Activated T-cell treated with anti-CD3 and anti-CD28 coated beads, Interleukin-2, amount 50 U/mL, for 24 hours (primary cell): ENCODE results near the gene PCDHGA10.
"Not testable (repeated sequence)": the region's sequence is repeated elsewhere in the genome, so short reads cannot be mapped to it uniquely, and the experiment has no call there.

ENCODE experiments used
- DNase-seq: peaks from one replicate; pipeline ENCODE4 v3.0.0-alpha.2; 2020
- H3K27ac Mint-ChIP-seq: 2 replicates; pipeline ENCODE4 v1.8.0; 2020; ENCODE audit warnings: mild to moderate bottlenecking, mixed read lengths
- H3K27me3 Mint-ChIP-seq: 2 replicates; pipeline ENCODE4 v1.8.0; 2020; ENCODE audit warnings: mixed read lengths
- H3K36me3 Mint-ChIP-seq: 2 replicates; pipeline ENCODE4 v1.8.0; 2020; ENCODE audit warnings: low read depth, mixed read lengths
- H3K4me1 Mint-ChIP-seq: 2 replicates; pipeline ENCODE4 v1.8.0; 2020; ENCODE audit warnings: low read depth, mixed read lengths
- H3K4me3 Mint-ChIP-seq: 2 replicates; pipeline ENCODE4 v1.8.0; 2020; ENCODE audit warnings: mild to moderate bottlenecking, moderate library complexity, mixed read lengths
- H3K9me3 Mint-ChIP-seq: 2 replicates; pipeline ENCODE4 v1.8.0; 2020; ENCODE audit warnings: mixed read lengths

Gene PCDHGA10

GRCh38 chr5:141384471-141385267, 28.1 kb upstream of the PCDHGA10 start:
- Mint-ChIP-seq H3K27ac (no peak overlapping the region), H3K27me3 (peaks cover 88% of the 10 kb centered on the region), H3K36me3 (peaks cover 13% of the 10 kb centered on the region), H3K4me3 (no peak overlapping the region), H3K9me3 (peaks cover 46% of the 10 kb centered on the region), H3K4me1 (no peaks in the 10 kb centered on the region)
- no peak for DNase-seq

DNA sequence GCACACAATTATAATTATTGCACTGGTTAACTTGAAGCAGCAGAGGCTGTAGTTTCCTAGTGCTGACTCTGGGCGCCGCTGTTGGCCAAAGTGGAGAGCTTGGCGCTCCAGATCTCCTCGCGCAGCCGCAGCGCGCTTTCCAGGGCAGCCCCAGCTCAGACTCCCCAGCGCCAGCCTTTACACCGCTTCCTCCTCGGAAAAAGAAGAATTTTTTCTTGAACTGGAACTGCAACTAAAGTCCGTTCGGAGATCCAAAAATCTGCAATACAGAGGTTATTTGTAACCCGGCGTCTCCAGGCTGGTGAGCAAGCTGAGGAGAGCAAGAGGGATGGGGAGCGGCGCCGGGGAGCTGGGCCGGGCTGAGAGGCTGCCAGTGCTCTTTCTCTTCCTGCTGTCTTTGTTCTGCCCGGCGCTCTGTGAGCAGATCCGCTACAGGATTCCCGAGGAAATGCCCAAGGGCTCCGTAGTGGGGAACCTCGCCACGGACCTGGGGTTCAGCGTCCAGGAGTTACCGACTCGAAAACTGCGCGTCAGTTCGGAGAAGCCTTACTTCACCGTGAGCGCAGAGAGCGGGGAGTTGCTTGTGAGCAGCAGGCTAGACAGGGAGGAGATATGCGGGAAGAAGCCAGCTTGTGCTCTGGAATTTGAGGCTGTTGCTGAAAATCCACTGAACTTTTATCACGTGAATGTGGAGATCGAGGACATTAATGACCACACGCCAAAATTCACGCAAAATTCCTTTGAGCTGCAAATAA, 25.1 kb upstream of the PCDHGA10 start, which contains the start of gene PCDHGB4:
TSS of gene PCDHGB4 (plus strand) at position 142 of the 755 bp plus-strand sequence. CDS start at position 329, 187 bp downstream.
- H3K4me3 Mint-ChIP-seq, result peak within 1 kb of the TSS; percentile 51
- H3K4me1 Mint-ChIP-seq, DNase-seq, H3K27ac Mint-ChIP-seq: not testable (repeated sequence)
- H3K9me3 Mint-ChIP-seq, result peaks cover 54% of the 10 kb centered on the region
- peaks cover 89% of the 10 kb centered on the region for H3K27me3 Mint-ChIP-seq
- H3K36me3 Mint-ChIP-seq, result peaks cover 14% of the 10 kb centered on the region

- Mint-ChIP-seq H3K4me3 (no peak overlapping the region), H3K27me3 (peaks cover 89% of the 10 kb centered on the region), H3K36me3 (peaks cover 16% of the 10 kb centered on the region), H3K27ac (no peak overlapping the region), H3K4me1 (peaks cover 2% of the 10 kb centered on the region), H3K9me3 (peaks cover 56% of the 10 kb centered on the region)
- no peak for DNase-seq
These were observed 24.1 kb upstream of the PCDHGA10 start for GRCh38 chr5:141388661-141389060.

DNA sequence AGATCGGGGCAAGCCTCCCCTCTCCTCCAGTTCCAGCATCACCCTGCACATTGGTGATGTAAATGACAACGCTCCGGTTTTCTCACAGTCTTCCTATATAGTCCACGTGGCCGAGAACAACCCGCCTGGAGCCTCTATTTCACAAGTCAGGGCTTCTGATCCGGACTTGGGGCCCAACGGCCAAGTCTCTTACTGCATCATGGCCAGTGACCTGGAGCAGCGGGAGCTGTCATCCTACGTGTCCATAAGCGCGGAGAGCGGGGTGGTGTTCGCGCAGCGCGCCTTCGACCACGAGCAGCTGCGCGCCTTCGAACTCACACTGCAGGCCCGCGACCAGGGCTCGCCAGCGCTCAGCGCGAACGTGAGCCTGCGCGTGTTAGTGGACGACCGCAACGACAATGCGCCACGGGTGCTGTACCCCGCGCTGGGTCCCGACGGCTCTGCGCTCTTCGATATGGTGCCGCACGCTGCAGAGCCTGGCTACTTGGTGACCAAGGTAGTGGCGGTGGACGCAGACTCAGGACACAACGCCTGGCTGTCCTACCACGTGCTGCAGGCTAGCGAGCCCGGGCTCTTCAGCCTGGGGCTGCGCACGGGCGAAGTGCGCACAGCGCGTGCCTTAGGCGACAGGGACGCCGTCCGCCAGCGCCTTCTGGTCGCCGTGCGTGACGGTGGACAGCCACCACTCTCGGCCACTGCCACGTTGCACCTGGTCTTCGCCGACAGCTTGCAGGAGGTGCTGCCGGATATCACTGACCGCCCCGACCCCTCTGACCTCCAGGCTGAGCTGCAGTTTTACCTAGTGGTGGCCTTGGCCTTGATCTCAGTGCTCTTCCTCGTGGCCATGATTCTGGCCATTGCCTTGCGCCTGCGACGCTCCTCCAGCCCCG, 23.4 kb upstream of the PCDHGA10 start:
- no peak for DNase-seq
- peaks cover 18% of the 10 kb centered on the region for H3K36me3 Mint-ChIP-seq
- H3K27me3 Mint-ChIP-seq, result peaks cover 89% of the 10 kb centered on the region
- peaks cover 2% of the 10 kb centered on the region for H3K4me1 Mint-ChIP-seq
- peaks cover 57% of the 10 kb centered on the region for H3K9me3 Mint-ChIP-seq
- no peak overlapping the region for H3K4me3 Mint-ChIP-seq
- H3K27ac Mint-ChIP-seq, result no peak overlapping the region

GRCh38 chr5:141392429-141393198, 20.2 kb upstream of the PCDHGA10 start, which contains the start of gene PCDHGA8:
Gene PCDHGA8, plus strand, starts transcription at chr5:141392633. Its CDS starts 181 bp downstream, at chr5:141392814.
- no peak for DNase-seq
- H3K36me3 Mint-ChIP-seq, result peaks cover 22% of the 10 kb centered on the region
- peaks cover 2% of the 10 kb centered on the region for H3K4me1 Mint-ChIP-seq
- H3K27me3 Mint-ChIP-seq, result peaks cover 84% of the 10 kb centered on the region
- H3K27ac Mint-ChIP-seq, result no peak within 1 kb of the TSS
- peaks cover 48% of the 10 kb centered on the region for H3K9me3 Mint-ChIP-seq
- no peak within 1 kb of the TSS for H3K4me3 Mint-ChIP-seq

DNA sequence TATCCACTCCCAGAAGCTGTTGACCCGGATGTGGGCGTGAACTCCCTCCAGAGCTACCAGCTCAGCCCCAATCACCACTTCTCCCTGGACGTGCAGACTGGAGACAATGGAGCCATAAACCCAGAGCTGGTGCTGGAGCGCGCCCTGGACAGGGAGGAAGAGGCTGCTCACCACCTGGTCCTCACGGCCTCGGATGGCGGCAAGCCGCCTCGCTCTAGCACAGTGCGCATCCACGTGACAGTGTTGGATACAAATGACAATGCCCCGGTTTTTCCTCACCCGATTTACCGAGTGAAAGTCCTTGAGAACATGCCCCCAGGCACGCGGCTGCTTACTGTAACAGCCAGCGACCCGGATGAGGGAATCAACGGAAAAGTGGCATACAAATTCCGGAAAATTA, 19.5 kb upstream of the PCDHGA10 start:
- H3K36me3 Mint-ChIP-seq, result peaks cover 21% of the 10 kb centered on the region
- DNase-seq, result no peak
- H3K9me3 Mint-ChIP-seq, result peaks cover 45% of the 10 kb centered on the region
- no peak overlapping the region for H3K4me3 Mint-ChIP-seq
- H3K27ac Mint-ChIP-seq, result no peak overlapping the region
- peaks cover 2% of the 10 kb centered on the region for H3K4me1 Mint-ChIP-seq
- H3K27me3 Mint-ChIP-seq, result peaks cover 85% of the 10 kb centered on the region

GRCh38 chr5:141394401-141395187, 18.2 kb upstream of the PCDHGA10 start:
- not testable (repeated sequence) for H3K4me3 Mint-ChIP-seq, H3K4me1 Mint-ChIP-seq, DNase-seq, H3K27ac Mint-ChIP-seq
- H3K27me3 Mint-ChIP-seq, result peaks cover 85% of the 10 kb centered on the region
- H3K9me3 Mint-ChIP-seq, result peaks cover 43% of the 10 kb centered on the region
- peaks cover 23% of the 10 kb centered on the region for H3K36me3 Mint-ChIP-seq

DNA sequence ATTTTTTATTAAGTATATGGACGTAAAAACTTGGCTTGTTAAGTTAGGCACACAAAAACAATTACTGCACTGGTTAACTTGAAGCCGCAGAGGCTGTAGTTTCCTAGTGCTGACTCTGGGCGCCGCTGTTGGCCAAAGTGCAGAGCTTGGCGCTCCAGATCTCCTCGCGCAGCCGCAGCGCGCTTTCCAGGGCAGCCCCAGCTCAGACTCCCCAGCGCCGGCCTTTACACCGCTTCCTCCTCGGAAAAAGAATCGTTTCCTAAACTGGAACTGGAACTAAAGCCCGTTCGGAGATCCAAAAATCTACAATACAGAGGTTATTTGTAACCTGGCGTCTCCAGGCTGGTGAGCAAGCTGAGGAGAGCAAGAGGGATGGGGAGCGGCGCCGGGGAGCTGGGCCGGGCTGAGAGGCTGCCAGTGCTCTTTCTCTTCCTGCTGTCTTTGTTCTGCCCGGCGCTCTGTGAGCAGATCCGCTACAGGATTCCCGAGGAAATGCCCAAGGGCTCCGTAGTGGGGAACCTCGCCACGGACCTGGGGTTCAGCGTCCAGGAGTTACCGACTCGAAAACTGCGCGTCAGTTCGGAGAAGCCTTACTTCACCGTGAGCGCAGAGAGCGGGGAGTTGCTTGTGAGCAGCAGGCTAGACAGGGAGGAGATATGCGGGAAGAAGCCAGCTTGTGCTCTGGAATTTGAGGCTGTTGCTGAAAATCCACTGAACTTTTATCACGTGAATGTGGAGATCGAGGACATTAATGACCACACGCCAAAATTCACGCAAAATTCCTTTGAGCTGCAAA, 14.8 kb upstream of the PCDHGA10 start, which contains the start of gene PCDHGB5:
TSS of gene PCDHGB5 (plus strand) at position 192 of the 796 bp plus-strand sequence. CDS start at position 373, 181 bp downstream.
- H3K9me3 Mint-ChIP-seq, result peaks cover 35% of the 10 kb centered on the region
- not testable (repeated sequence) for H3K27ac Mint-ChIP-seq, H3K4me1 Mint-ChIP-seq
- peaks cover 21% of the 10 kb centered on the region for H3K36me3 Mint-ChIP-seq
- peak within 1 kb of the TSS; percentile 50 for H3K4me3 Mint-ChIP-seq
- peaks cover 83% of the 10 kb centered on the region for H3K27me3 Mint-ChIP-seq
- DNase-seq, result peak; percentile 52

DNA sequence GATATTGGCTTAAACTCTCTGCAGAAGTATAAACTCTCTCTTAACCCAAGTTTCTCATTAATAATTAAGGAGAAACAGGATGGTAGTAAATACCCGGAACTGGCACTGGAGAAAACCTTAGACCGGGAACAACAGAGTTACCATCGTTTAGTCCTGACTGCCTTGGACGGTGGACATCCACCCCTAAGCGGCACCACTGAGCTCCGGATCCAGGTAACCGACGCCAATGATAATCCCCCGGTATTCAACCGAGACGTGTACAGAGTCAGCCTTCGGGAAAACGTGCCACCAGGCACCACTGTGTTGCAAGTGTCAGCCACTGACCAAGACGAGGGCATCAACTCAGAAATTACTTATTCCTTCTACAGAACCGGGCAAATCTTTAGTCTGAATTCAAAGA, 14.2 kb upstream of the PCDHGA10 start:
- peaks cover 31% of the 10 kb centered on the region for H3K9me3 Mint-ChIP-seq
- DNase-seq, result no peak
- H3K27me3 Mint-ChIP-seq, result peaks cover 83% of the 10 kb centered on the region
- H3K27ac Mint-ChIP-seq, result no peak overlapping the region
- no peak overlapping the region for H3K4me3 Mint-ChIP-seq
- peaks cover 3% of the 10 kb centered on the region for H3K4me1 Mint-ChIP-seq
- peaks cover 18% of the 10 kb centered on the region for H3K36me3 Mint-ChIP-seq

GRCh38 chr5:141399555-141400258, 13.1 kb upstream of the PCDHGA10 start:
- Mint-ChIP-seq H3K4me1 (peaks cover 3% of the 10 kb centered on the region), H3K27me3 (peaks cover 83% of the 10 kb centered on the region), H3K27ac (no peak overlapping the region), H3K9me3 (peaks cover 32% of the 10 kb centered on the region), H3K36me3 (peaks cover 15% of the 10 kb centered on the region), H3K4me3 (no peak overlapping the region)
- DNase-seq, result no peak

DNA sequence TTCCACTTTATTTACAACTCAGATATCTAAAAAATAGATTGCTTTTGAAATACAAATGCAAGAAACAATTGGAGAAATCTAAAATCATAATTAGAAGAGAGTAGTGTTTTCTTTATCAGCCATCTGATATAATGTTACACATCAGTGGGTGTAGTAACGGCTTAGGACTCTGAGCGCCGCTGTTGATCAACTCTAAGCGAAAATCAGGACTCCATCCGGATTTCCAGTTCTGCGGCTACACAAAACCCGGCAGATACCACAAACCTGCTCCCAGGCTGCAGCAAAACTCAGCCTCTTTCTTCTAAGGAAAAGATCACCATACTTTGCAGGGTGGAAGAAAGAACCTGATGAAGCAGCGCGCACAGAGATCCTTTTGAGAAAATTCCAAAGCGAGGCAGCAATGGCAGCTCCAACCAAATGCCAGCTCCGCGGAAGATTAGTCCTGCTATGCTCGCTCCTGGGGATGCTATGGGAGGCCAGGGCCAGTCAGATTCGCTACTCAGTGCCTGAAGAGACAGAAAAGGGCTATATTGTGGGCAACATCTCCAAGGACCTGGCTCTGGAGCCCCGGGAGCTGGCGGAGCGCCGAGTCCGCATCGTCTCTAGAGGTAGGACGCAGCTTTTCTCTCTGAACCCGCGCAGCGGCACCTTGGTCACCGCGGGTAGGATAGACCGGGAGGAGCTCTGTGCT, 10.1 kb upstream of the PCDHGA10 start, which contains the start of gene PCDHGA9:
TSS of gene PCDHGA9 (plus strand) at position 226 of the 691 bp plus-strand sequence. CDS start at position 401, 175 bp downstream.
- peak within 1 kb of the TSS; percentile 58 for H3K4me3 Mint-ChIP-seq
- no peak for DNase-seq
- H3K27ac Mint-ChIP-seq, result no peak within 1 kb of the TSS
- H3K36me3 Mint-ChIP-seq, result peaks cover 12% of the 10 kb centered on the region
- H3K9me3 Mint-ChIP-seq, result peaks cover 28% of the 10 kb centered on the region
- peaks cover 3% of the 10 kb centered on the region for H3K4me1 Mint-ChIP-seq
- peaks cover 80% of the 10 kb centered on the region for H3K27me3 Mint-ChIP-seq
